Activated naive CD8-positive, alpha-beta T cell treated with anti-CD3 and anti-CD28 coated beads, Interleukin-2, amount 50 U/mL, for 24 hours (primary cell): Measurements from ENCODE around the gene CDCA4.

ENCODE experiments used
- ATAC-seq: fragments of 150-1000 bp; cut with Tn5 transposase; one replicate; pipeline ENCODE4 v1.10.0; 2021
- DNase-seq: peaks from one replicate; pipeline ENCODE4 v3.0.0; 2021
- H3K27ac Mint-ChIP-seq: one replicate; pipeline ENCODE4 v1.8.0; 2021; ENCODE audit warnings: mild to moderate bottlenecking, mixed read lengths
- H3K27me3 Mint-ChIP-seq: one replicate; pipeline ENCODE4 v1.8.0; 2021; ENCODE audit warnings: mixed read lengths
- H3K36me3 Mint-ChIP-seq: one replicate; pipeline ENCODE4 v1.8.0; 2021; ENCODE audit warnings: low read depth, mixed read lengths
- H3K4me1 Mint-ChIP-seq: one replicate; pipeline ENCODE4 v1.8.0; 2021; ENCODE audit warnings: mixed read lengths
- H3K4me3 Mint-ChIP-seq: one replicate; pipeline ENCODE4 v1.8.0; 2021; ENCODE audit warnings: mild to moderate bottlenecking, moderate library complexity, mixed read lengths
- H3K9me3 Mint-ChIP-seq: one replicate; pipeline ENCODE4 v1.8.0; 2021; ENCODE audit warnings: mixed read lengths

Gene CDCA4

DNA sequence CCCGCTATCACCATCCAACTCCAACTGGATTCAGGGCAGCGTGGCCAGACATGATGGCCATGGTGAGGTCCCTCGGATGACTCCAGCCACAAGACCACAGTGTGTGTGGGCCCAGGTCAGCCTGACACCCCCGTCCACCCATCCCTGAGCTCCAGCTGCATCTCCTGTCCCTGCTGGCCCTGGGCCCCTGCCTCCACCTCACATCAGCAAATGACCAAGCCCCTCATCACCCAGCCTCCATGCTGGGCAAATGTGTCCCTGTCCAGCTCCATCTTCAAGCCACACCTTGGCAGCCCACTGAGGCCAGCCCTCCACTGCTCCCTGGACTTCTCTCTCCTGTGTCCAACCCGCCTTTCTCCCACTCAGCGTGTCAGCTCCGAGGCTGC is 41.2 kb upstream of the CDCA4 start:
- peak overlapping the region; percentile 84 for H3K27ac Mint-ChIP-seq

DNA sequence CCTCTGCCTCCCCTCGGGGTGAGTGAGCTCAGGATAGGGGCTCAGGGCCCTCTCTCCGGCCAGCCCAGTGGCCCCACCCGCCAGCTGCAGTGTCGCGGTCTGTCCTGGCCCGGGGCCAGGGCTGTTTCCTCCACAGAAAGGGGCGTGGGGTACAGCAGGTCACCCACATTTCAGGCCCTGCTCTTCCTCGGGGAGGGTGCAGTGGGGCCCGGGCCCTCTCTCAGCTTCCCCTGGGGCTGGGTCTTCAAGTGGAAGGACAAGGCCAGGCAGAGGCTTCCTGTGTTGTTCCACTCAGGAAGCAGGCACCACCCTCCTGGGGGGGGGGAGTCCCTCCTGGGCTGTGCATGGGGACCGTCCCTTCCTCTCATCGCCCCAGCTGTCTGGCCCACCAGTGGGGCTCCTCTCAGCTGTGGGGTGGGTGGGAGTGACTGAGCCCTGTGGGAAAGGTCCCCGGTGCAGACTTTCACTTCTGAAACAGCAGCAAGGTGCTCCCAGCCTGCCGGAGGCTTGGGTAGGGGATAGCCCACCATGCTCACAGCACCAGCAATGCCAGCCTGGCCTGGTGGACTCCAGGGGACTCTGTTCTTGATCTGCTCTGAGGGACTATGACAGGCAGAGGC is 40.7 kb upstream of the CDCA4 start:
- peak; percentile 80 for DNase-seq
- peak; percentile 51 for ATAC-seq
- no peaks in the 10 kb centered on the region for H3K9me3 Mint-ChIP-seq
- H3K4me3 Mint-ChIP-seq = peak overlapping the region; percentile 87
- peak overlapping the region; percentile 84 for H3K27ac Mint-ChIP-seq
- H3K36me3 Mint-ChIP-seq = peaks cover 28% of the 10 kb centered on the region
- peaks cover 80% of the 10 kb centered on the region for H3K4me1 Mint-ChIP-seq
- no peaks in the 10 kb centered on the region for H3K27me3 Mint-ChIP-seq

More for the DNA sequence above, 41.2 kb upstream of the CDCA4 start:
- H3K27me3 Mint-ChIP-seq = no peaks in the 10 kb centered on the region
- peaks cover 84% of the 10 kb centered on the region for H3K4me1 Mint-ChIP-seq
- ATAC-seq (no peak), DNase-seq (no peak)
- no peaks in the 10 kb centered on the region for H3K9me3 Mint-ChIP-seq
- H3K4me3 Mint-ChIP-seq = peak overlapping the region; percentile 87
- peaks cover 25% of the 10 kb centered on the region for H3K36me3 Mint-ChIP-seq

GRCh38 chr14:105060751-105061427 is 40.0 kb upstream of the CDCA4 start:
- DNase-seq = peak; percentile 60
- H3K27ac Mint-ChIP-seq = peak overlapping the region; percentile 84
- no peaks in the 10 kb centered on the region for H3K9me3 Mint-ChIP-seq
- peaks cover 28% of the 10 kb centered on the region for H3K36me3 Mint-ChIP-seq
- ATAC-seq = no peak
- no peaks in the 10 kb centered on the region for H3K27me3 Mint-ChIP-seq
- peaks cover 74% of the 10 kb centered on the region for H3K4me1 Mint-ChIP-seq
- peak overlapping the region; percentile 87 for H3K4me3 Mint-ChIP-seq

- Mint-ChIP-seq H3K4me3 (peak overlapping the region; percentile 87), H3K27me3 (no peaks in the 10 kb centered on the region), H3K4me1 (peaks cover 69% of the 10 kb centered on the region), H3K9me3 (no peaks in the 10 kb centered on the region), H3K36me3 (peaks cover 32% of the 10 kb centered on the region), H3K27ac (peak overlapping the region; percentile 84)
- DNase-seq (no peak), ATAC-seq (no peak)
Measured at GRCh38 chr14:105059925-105060565, 39.2 kb upstream of the CDCA4 start.

DNA sequence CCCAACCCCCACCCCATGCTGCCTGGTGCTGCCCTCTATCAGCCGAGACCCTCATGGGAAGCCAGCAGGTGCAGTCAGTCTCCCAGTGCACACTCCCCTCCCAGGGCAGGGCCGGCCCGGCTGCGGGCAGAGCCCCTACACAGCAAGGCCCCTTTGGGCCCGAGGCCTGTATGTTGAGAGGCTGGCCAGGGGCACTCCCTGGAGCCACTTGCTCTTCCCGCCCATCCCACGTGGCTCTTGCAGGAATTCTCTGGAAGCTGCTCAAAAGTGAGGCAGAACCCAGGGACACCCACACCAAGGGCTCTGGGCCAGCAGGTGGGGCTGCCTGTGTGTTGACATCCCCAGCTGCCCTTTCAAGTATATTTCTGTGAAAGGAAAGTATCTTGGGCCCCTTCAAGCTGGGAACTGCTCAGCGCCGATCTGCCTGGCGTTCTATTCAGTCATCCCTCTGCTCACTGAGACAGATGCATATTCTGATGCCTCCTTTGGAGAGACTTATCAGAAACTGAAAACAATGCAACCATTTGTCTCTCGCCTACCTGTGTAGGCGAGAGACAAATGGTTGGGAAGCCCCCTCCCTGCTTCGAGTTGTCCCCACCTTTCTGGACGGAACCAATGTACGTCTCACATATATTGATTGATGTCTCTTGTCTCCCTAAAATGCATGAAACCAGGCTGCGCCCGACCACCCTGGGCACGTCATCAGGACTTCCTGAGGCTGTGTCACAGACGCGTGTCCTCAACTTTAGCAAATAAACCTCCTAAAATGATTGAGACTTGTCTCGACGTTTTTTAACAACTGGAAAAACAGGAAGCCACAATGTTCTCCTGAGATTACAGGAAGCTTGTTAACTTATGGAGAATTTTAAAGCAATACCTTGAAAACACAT is 38.4 kb upstream of the CDCA4 start:
- Mint-ChIP-seq H3K4me1 (peaks cover 63% of the 10 kb centered on the region), H3K27me3 (no peaks in the 10 kb centered on the region), H3K4me3 (peak overlapping the region; percentile 49), H3K27ac (peak overlapping the region; percentile 84), H3K36me3 (peaks cover 30% of the 10 kb centered on the region), H3K9me3 (no peaks in the 10 kb centered on the region)
- peak; percentile 63 for DNase-seq
- peak; percentile 58 for ATAC-seq

GRCh38 chr14:105058521-105059034 is 37.7 kb upstream of the CDCA4 start:
- H3K27ac Mint-ChIP-seq = peak overlapping the region; percentile 84
- no peaks in the 10 kb centered on the region for H3K9me3 Mint-ChIP-seq
- DNase-seq (no peak), ATAC-seq (no peak)
- H3K27me3 Mint-ChIP-seq = no peaks in the 10 kb centered on the region
- H3K36me3 Mint-ChIP-seq = peaks cover 31% of the 10 kb centered on the region
- H3K4me1 Mint-ChIP-seq = peaks cover 56% of the 10 kb centered on the region
- no peak overlapping the region for H3K4me3 Mint-ChIP-seq

- Mint-ChIP-seq H3K36me3 (peaks cover 40% of the 10 kb centered on the region), H3K27me3 (no peaks in the 10 kb centered on the region), H3K9me3 (no peaks in the 10 kb centered on the region), H3K27ac (no peak overlapping the region), H3K4me1 (peaks cover 37% of the 10 kb centered on the region), H3K4me3 (no peak overlapping the region)
- DNase-seq (no peak), ATAC-seq (no peak)
Measured at GRCh38 chr14:105056303-105056831, 35.5 kb upstream of the CDCA4 start.

GRCh38 chr14:105055736-105056302 is 34.9 kb upstream of the CDCA4 start:
- H3K9me3 Mint-ChIP-seq = no peaks in the 10 kb centered on the region

GRCh38 chr14:105055334-105055733 is 34.5 kb upstream of the CDCA4 start:
- ATAC-seq (no peak), DNase-seq (no peak)
- H3K36me3 Mint-ChIP-seq = peaks cover 42% of the 10 kb centered on the region
- H3K27me3 Mint-ChIP-seq = no peaks in the 10 kb centered on the region
- H3K4me1 Mint-ChIP-seq = peaks cover 26% of the 10 kb centered on the region
- H3K27ac Mint-ChIP-seq = no peak overlapping the region
- H3K4me3 Mint-ChIP-seq = no peak overlapping the region
- H3K9me3 Mint-ChIP-seq = no peaks in the 10 kb centered on the region

More at GRCh38 chr14:105055736-105056302, 34.9 kb upstream of the CDCA4 start:
- Mint-ChIP-seq H3K36me3 (peaks cover 43% of the 10 kb centered on the region), H3K4me3 (no peak overlapping the region), H3K27ac (no peak overlapping the region), H3K4me1 (peaks cover 31% of the 10 kb centered on the region), H3K27me3 (no peaks in the 10 kb centered on the region)
- DNase-seq = no peak
- no peak for ATAC-seq

GRCh38 chr14:105053996-105054395 is 33.1 kb upstream of the CDCA4 start:
- no peak for DNase-seq
- Mint-ChIP-seq H3K4me3 (no peak overlapping the region), H3K36me3 (peaks cover 41% of the 10 kb centered on the region), H3K4me1 (peaks cover 13% of the 10 kb centered on the region), H3K27me3 (no peaks in the 10 kb centered on the region), H3K27ac (peak overlapping the region; percentile 39), H3K9me3 (no peaks in the 10 kb centered on the region)
- ATAC-seq = no peak

GRCh38 chr14:105053421-105053820 is 32.5 kb upstream of the CDCA4 start:
- no peak for DNase-seq
- H3K9me3 Mint-ChIP-seq = no peaks in the 10 kb centered on the region
- H3K4me3 Mint-ChIP-seq = no peak overlapping the region
- H3K27me3 Mint-ChIP-seq = no peaks in the 10 kb centered on the region
- no peak for ATAC-seq
- H3K36me3 Mint-ChIP-seq = peaks cover 41% of the 10 kb centered on the region
- H3K4me1 Mint-ChIP-seq = peaks cover 9% of the 10 kb centered on the region
- peak overlapping the region; percentile 39 for H3K27ac Mint-ChIP-seq

GRCh38 chr14:105052110-105052458 is 31.2 kb upstream of the CDCA4 start:
- Mint-ChIP-seq H3K4me1 (peaks cover 4% of the 10 kb centered on the region), H3K27me3 (no peaks in the 10 kb centered on the region), H3K9me3 (no peaks in the 10 kb centered on the region), H3K36me3 (peaks cover 37% of the 10 kb centered on the region), H3K27ac (no peak overlapping the region), H3K4me3 (no peak overlapping the region)
- DNase-seq (no peak), ATAC-seq (no peak)

DNA sequence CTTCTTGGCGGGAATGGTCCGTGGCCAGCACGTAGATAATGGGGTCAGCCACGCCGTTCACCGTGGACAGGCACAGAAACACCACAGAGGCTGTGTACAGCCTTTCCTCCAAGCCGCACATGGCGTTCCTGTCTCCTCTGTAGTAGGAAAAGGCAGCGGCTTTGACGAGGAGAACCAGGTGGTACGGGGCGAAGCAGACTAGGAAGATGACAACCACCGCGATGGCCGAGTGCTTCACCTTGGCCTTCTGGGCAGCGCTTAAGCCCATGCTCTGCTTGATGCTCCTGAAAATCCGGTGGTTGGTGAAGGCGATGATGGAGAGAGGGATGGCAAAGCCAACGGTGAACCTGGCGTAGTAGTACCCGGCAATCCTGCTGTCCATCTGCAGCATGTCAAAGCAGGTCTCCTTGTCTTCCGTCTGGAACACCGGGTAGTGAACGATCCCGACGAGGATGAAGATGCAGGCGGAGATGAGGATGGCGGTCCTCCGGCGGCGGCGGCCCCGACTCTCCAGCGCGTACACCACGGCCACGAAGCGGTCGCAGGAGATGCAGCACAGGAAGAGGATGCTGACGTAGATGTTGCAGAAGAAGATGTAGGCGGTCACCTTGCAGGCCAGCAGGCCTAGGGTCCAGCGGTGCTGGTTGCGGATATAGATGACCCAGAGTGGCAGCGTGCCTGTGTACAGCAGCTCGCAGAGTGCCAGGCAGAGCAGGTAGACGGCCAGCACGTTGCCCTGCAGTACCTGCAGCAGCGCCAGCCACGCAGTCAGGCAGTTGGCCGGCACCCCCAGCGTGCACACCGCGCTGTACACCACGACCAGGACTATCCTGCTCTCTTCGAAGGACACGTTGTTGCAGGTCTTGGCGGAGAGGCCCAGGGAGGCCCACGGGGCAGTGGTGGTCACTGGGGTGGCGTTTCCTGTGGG is 30.6 kb upstream of the CDCA4 start:
- H3K36me3 Mint-ChIP-seq = peaks cover 33% of the 10 kb centered on the region
- H3K27me3 Mint-ChIP-seq = no peaks in the 10 kb centered on the region
- no peak overlapping the region for H3K4me3 Mint-ChIP-seq
- no peaks in the 10 kb centered on the region for H3K9me3 Mint-ChIP-seq
- H3K27ac Mint-ChIP-seq = no peak overlapping the region
- ATAC-seq = no peak
- peaks cover 2% of the 10 kb centered on the region for H3K4me1 Mint-ChIP-seq
- DNase-seq = no peak
